ENCODE data around the gene GABRG3.

GABRG3 gene

GRCh38 chr15:27084844-27085243 is 113.9 kb downstream of the GABRG3 start:
- no peak for DNase-seq
- peaks cover 14% of the 10 kb centered on the region for H3K4me1 ChIP-seq
- H3K9me3 ChIP-seq: no peaks in the 10 kb centered on the region
- TF ChIP-seq CTCF (IDR thresholded peaks at IDR 0.05; ENCODE audit: low read depth, low read length): no peak
- H3K4me3 ChIP-seq (ENCODE audit: low read depth, low read length): no peak overlapping the region
- no peaks in the 10 kb centered on the region for H3K27me3 ChIP-seq
- H3K36me3 ChIP-seq: no peaks in the 10 kb centered on the region

- no peaks in the 10 kb centered on the region for H3K27me3 ChIP-seq
- DNase-seq: peak; percentile 70
Measured at GRCh38 chr15:27086149-27086548, 115.2 kb downstream of the GABRG3 start.

GRCh38 chr15:27086805-27087204 is 115.8 kb downstream of the GABRG3 start:
- no peaks in the 10 kb centered on the region for H3K27me3 ChIP-seq
- DNase-seq: no peak
- no peak overlapping the region for H3K4me3 ChIP-seq (ENCODE audit: low read depth, low read length)

More at GRCh38 chr15:27086149-27086548, 115.2 kb downstream of the GABRG3 start:
- Histone ChIP-seq H3K9me3 (no peaks in the 10 kb centered on the region), H3K36me3 (no peaks in the 10 kb centered on the region), H3K4me3 (ENCODE audit: low read depth, low read length) (no peak overlapping the region), H3K4me1 (peaks cover 14% of the 10 kb centered on the region)
- TF ChIP-seq CTCF (IDR thresholded peaks at IDR 0.05; ENCODE audit: low read depth, low read length): no peak

GRCh38 chr15:27087651-27088583 is 116.9 kb downstream of the GABRG3 start:
- TF ChIP-seq CTCF (IDR thresholded peaks at IDR 0.05; ENCODE audit: low read depth, low read length): no peak

More at GRCh38 chr15:27086805-27087204, 115.8 kb downstream of the GABRG3 start:
- no peak for TF ChIP-seq CTCF (IDR thresholded peaks at IDR 0.05; ENCODE audit: low read depth, low read length)
- H3K9me3 ChIP-seq: no peaks in the 10 kb centered on the region
- peaks cover 14% of the 10 kb centered on the region for H3K4me1 ChIP-seq
- H3K36me3 ChIP-seq: no peaks in the 10 kb centered on the region

GRCh38 chr15:27088584-27089232 is 117.7 kb downstream of the GABRG3 start:
- H3K4me1 ChIP-seq: peaks cover 14% of the 10 kb centered on the region
- no peak overlapping the region for H3K4me3 ChIP-seq (ENCODE audit: low read depth, low read length)
- TF ChIP-seq CTCF (IDR thresholded peaks at IDR 0.05; ENCODE audit: low read depth, low read length): no peak
- H3K27me3 ChIP-seq: no peaks in the 10 kb centered on the region
- no peaks in the 10 kb centered on the region for H3K36me3 ChIP-seq
- no peaks in the 10 kb centered on the region for H3K9me3 ChIP-seq
- DNase-seq: no peak

More at GRCh38 chr15:27087651-27088583, 116.9 kb downstream of the GABRG3 start:
- no peak overlapping the region for H3K4me3 ChIP-seq (ENCODE audit: low read depth, low read length)
- no peak for DNase-seq
- no peaks in the 10 kb centered on the region for H3K36me3 ChIP-seq
- H3K4me1 ChIP-seq: peaks cover 14% of the 10 kb centered on the region
- H3K9me3 ChIP-seq: no peaks in the 10 kb centered on the region
- no peaks in the 10 kb centered on the region for H3K27me3 ChIP-seq

- H3K4me3 ChIP-seq (ENCODE audit: low read depth, low read length): no peak overlapping the region
- no peak for TF ChIP-seq CTCF (IDR thresholded peaks at IDR 0.05; ENCODE audit: low read depth, low read length)
- H3K9me3 ChIP-seq: no peaks in the 10 kb centered on the region
- no peaks in the 10 kb centered on the region for H3K36me3 ChIP-seq
- H3K27me3 ChIP-seq: no peaks in the 10 kb centered on the region
- H3K4me1 ChIP-seq: peaks cover 14% of the 10 kb centered on the region
- DNase-seq: no peak
Measured at GRCh38 chr15:27089233-27089586, 118.2 kb downstream of the GABRG3 start.
